Left lung (tissue), 10 donors: ENCODE measurements around the gene SLC22A12. TPM values are rescaled to one million over a fixed set of nuclear protein-coding genes. Genes with fewer than 3 reads are reported as not detected.
A peak's percentile ranks its signal among the peaks of the same experiment; 100 is the strongest.

Experiments
- ATAC-seq: fragments of 200-7000 bp; cut with Tn5 transposase; one replicate; pipeline ENCODE4 v1.9.1; 2020; ENCODE audit warnings: moderate library complexity
- DNase-seq, 4 donors: peaks; one replicate each; pipeline ENCODE4 v3.0.0-alpha.2; 2013 to 2020
- H3K27ac ChIP-seq, 2 donors: fragments of 200-600 bp; sonication (generic) in 1 of 2; one replicate each; pipeline versions ENCODE4 v1.5.0 to v1.8.0; 2020 to 2021
- H3K27me3 ChIP-seq, 2 donors: fragments of 200-600 bp; sonication (generic) in 1 of 2; one replicate each; pipeline versions ENCODE4 v1.5.0 to v1.8.0; 2020 to 2021
- H3K36me3 ChIP-seq, 2 donors: fragments of 200-600 bp; sonication (generic) in 1 of 2; one replicate each; pipeline versions ENCODE4 v1.5.0 to v1.8.0; 2020 to 2021
- H3K4me1 ChIP-seq, 2 donors: fragments of 200-600 bp; one replicate each; pipeline ENCODE4 v1.8.0; 2021
- H3K4me3 ChIP-seq, 2 donors: fragments of 200-600 bp; sonication (generic) in 1 of 2; one replicate each; pipeline versions ENCODE4 v1.5.0 to v1.8.0; 2020 to 2021; ENCODE audit warnings: mild to moderate bottlenecking in 1 of 2
- H3K9me3 ChIP-seq, 2 donors: fragments of 200-600 bp; sonication (generic) in 1 of 2; one replicate each; pipeline versions ENCODE4 v1.5.0 to v1.8.0; 2020 to 2021
- CTCF ChIP-seq, 2 donors: fragments of 200-600 bp; sonication (generic) in 1 of 2; IDR thresholded peaks; one replicate each; pipeline versions ENCODE4 v1.5.0 to v1.8.0; 2021; ENCODE audit warnings: antibody characterized with exemption in 2 of 2
- intact Hi-C, 2 donors: fragments of 100-400 bp; cut with DNase I; formaldehyde crosslinking; loops; one replicate each; pipeline versions ENCODE4 v1.11.2 to v1.14.2; 2022
- polyA plus RNA-seq, 6 donors: library from polyadenylated mRNA; unstranded; fragments of 120-200 nt; gene quantifications; one replicate each; pipeline ENCODE4 v1.2.1, GENCODE V29; 2013; ENCODE audit not compliant: insufficient read length in 6 of 6
- total RNA-seq, 2 donors: library from RNA; stranded (reverse); fragmentation: NEBNext Ultra II Directional; extraction: Animal tissue kit (Norgen Biotek cat#: 25700); gene quantifications; one replicate each; pipeline ENCODE4 v1.2.1, GENCODE V29; 2021
- donor health status: DM: no; HTN: yes; CAD: no.
- donor health status: DM: no; HTN: no; CAD: no.

The SLC22A12 gene
- total and polyA plus RNA-seq, 8 donors = not detected

- DNase-seq (peak in 2 of 4 donors; percentile 45 to 75), ATAC-seq (peak; percentile 41)
- H3K36me3 ChIP-seq = no peaks in the 10 kb centered on the region
- intact Hi-C loops = no loop called here
- peaks cover 0 to 5% of the 10 kb centered on the region in 2 donors for H3K4me1 ChIP-seq
- no peak for TF ChIP-seq CTCF (IDR thresholded peaks at IDR 0.05)
- no peaks in the 10 kb centered on the region for H3K9me3 ChIP-seq
- no peak overlapping the region for H3K27ac ChIP-seq
- H3K4me3 ChIP-seq = peak overlapping the region in 1 of 2 donors; percentile 5
- peaks cover 10 to 78% of the 10 kb centered on the region in 2 donors for H3K27me3 ChIP-seq
These were observed 52.3 kb downstream of the SLC22A12 start for GRCh38 chr11:64643256-64643881.

- peaks cover 10 to 72% of the 10 kb centered on the region in 2 donors for H3K27me3 ChIP-seq
- no peak overlapping the region for H3K27ac ChIP-seq
- intact Hi-C loops = no loop called here
- H3K9me3 ChIP-seq = no peaks in the 10 kb centered on the region
- DNase-seq = no peak
- peaks cover 0 to 5% of the 10 kb centered on the region in 2 donors for H3K4me1 ChIP-seq
- no peak for ATAC-seq
- TF ChIP-seq CTCF (IDR thresholded peaks at IDR 0.05) = no peak
- no peaks in the 10 kb centered on the region for H3K36me3 ChIP-seq
- no peak overlapping the region for H3K4me3 ChIP-seq
These were observed 53.1 kb downstream of the SLC22A12 start for GRCh38 chr11:64643920-64644646.

- TF ChIP-seq CTCF (IDR thresholded peaks at IDR 0.05) = no peak
- Histone ChIP-seq H3K27me3 (peaks cover 10 to 66% of the 10 kb centered on the region in 2 donors), H3K4me1 (peaks cover 0 to 5% of the 10 kb centered on the region in 2 donors), H3K9me3 (no peaks in the 10 kb centered on the region), H3K4me3 (no peak overlapping the region), H3K36me3 (no peaks in the 10 kb centered on the region), H3K27ac (no peak overlapping the region)
- intact Hi-C loops = no loop called here
- DNase-seq (no peak), ATAC-seq (no peak)
These were observed 53.7 kb downstream of the SLC22A12 start for GRCh38 chr11:64644647-64645275.

GRCh38 chr11:64647019-64647779 is 56.2 kb downstream of the SLC22A12 start:
- Histone ChIP-seq H3K27ac (no peak overlapping the region), H3K36me3 (no peaks in the 10 kb centered on the region), H3K4me1 (peaks cover 0 to 5% of the 10 kb centered on the region in 2 donors), H3K4me3 (no peak overlapping the region), H3K9me3 (no peaks in the 10 kb centered on the region), H3K27me3 (peaks cover 9 to 47% of the 10 kb centered on the region in 2 donors)
- ATAC-seq = no peak
- TF ChIP-seq CTCF (IDR thresholded peaks at IDR 0.05) = no peak
- DNase-seq = no peak
- intact Hi-C loops = no loop called here
